GM12878 (cell line): ENCODE data around the gene SCYL1. TPM values are rescaled to one million over a fixed set of nuclear protein-coding genes. Genes with fewer than 3 reads are reported as not detected.

Source experiments
- ATAC-seq: fragments of 200-7000 bp; cut with Tn5 transposase; 3 replicates; pipeline ENCODE4 v1.9.1; 2020; ENCODE audit warnings: mild to moderate bottlenecking, moderate library complexity
- BruUV-seq: library from RNA; stranded (reverse); fragments of 400-500 nt; replicated peaks from 2 replicates; lab custom pipeline; 2021; lab: Mats Ljungman, UMichigan
- CTCF ChIA-PET: fragments of 300-600 bp; sonication (Branson Sonifier 250); formaldehyde crosslinking; extraction: SDS; loops from one replicate; lab custom pipeline; 2021; ENCODE audit warnings: inconsistent platforms; lab: Yijun Ruan, JAX
- POLR2A ChIA-PET: fragments of 350-600 bp; formaldehyde crosslinking; extraction: SDS; loops from one replicate; lab custom pipeline; 2021; ENCODE audit warnings: inconsistent platforms; lab: Charles Lee
- RAD21 ChIA-PET: fragments of 300-600 bp; sonication (Branson Sonifier 250); formaldehyde crosslinking; loops from one replicate; lab custom pipeline; 2023; ENCODE audit warnings: antibody characterized with exemption; ENCODE audit not compliant: unreplicated experiment; lab: Charles Lee
- SMC1A ChIA-PET: fragments of 300-600 bp; sonication (Branson Sonifier 250); formaldehyde crosslinking; loops from one replicate; lab custom pipeline; 2023; ENCODE audit not compliant: unreplicated experiment, uncharacterized antibody; lab: Charles Lee
- DNase-seq: peaks from one replicate; pipeline ENCODE4 v3.0.0-alpha.2; 2011; ENCODE audit warnings: low read depth, low spot score
- FAIRE-seq: peaks from 3 replicates; lab custom pipeline; 2011; peaks lifted over from hg19 to GRCh38; lab: Jason Lieb, UNC
- H2AFZ ChIP-seq: 2 replicates; pipeline ENCODE4 v1.6.0; 2011; ENCODE audit warnings: low read depth, low read length, control low read depth; ENCODE audit not compliant: control insufficient read depth
- H3K27ac ChIP-seq: 2 replicates; pipeline ENCODE4 v1.5.1; 2011; ENCODE audit warnings: control low read depth; ENCODE audit not compliant: control insufficient read depth, insufficient read depth
- H3K27me3 ChIP-seq, 2 experiments: replicated peaks in 1 of 2; 2 replicates each; pipeline versions ENCODE4 v1.6.0 to v1.6.1; 2011; ENCODE audit warnings: low read length in 1 of 2; ENCODE audit not compliant: control insufficient read depth in 2 of 2, insufficient read depth in 2 of 2
- H3K36me3 ChIP-seq, 2 experiments: 2 replicates each; pipeline ENCODE4 v1.5.1; 2011; ENCODE audit warnings: low read length in 1 of 2; ENCODE audit not compliant: control insufficient read depth in 2 of 2, insufficient read depth in 2 of 2
- H3K4me1 ChIP-seq: 2 replicates; pipeline ENCODE4 v1.6.1; 2011; ENCODE audit warnings: mild to moderate bottlenecking, low read length, moderate library complexity, mixed read lengths; ENCODE audit not compliant: control insufficient read depth, insufficient read depth
- H3K4me2 ChIP-seq: 2 replicates; pipeline ENCODE4 v1.6.0; 2011; ENCODE audit warnings: control low read depth; ENCODE audit not compliant: control insufficient read depth, insufficient read depth
- H3K4me3 ChIP-seq: fragments of 200-600 bp; sonication (generic); 2 replicates; pipeline ENCODE4 v1.5.1; 2016
- H3K79me2 ChIP-seq: 2 replicates; pipeline ENCODE4 v1.6.0; 2011; ENCODE audit warnings: low read length; ENCODE audit not compliant: control insufficient read depth, insufficient read depth
- H3K9ac ChIP-seq: 2 replicates; pipeline ENCODE4 v1.8.0; 2011; ENCODE audit warnings: low read length, control low read depth, mixed read lengths; ENCODE audit not compliant: control insufficient read depth, insufficient read depth
- H3K9me3 ChIP-seq: replicated peaks from 3 replicates; pipeline ENCODE4 v1.5.1; 2011; ENCODE audit warnings: mild to moderate bottlenecking, low read length; ENCODE audit not compliant: control insufficient read depth, insufficient read depth
- H4K20me1 ChIP-seq: 2 replicates; pipeline ENCODE4 v1.6.0; 2011; ENCODE audit not compliant: control insufficient read depth, insufficient read depth
- ATF7 ChIP-seq: fragments of 450-650 bp; IDR thresholded peaks from 2 replicates; pipeline ENCODE4 v1.6.1; 2016; ENCODE audit warnings: low read depth, mild to moderate bottlenecking
- EP300 ChIP-seq, 2 experiments: fragments of 150-350 bp in 1 of 2; IDR thresholded peaks; 2 replicates each; pipeline ENCODE4 v1.6.1; 2011 to 2012; ENCODE audit warnings: low read depth in 2 of 2, low read length in 2 of 2, borderline replicate concordance in 1 of 2, improper control_type of control experiment in 1 of 2, inconsistent platforms in 1 of 2; ENCODE audit not compliant: control insufficient read depth in 1 of 2
- GATAD2B ChIP-seq: fragments of 450-650 bp; conservative IDR thresholded peaks from 2 replicates; pipeline ENCODE4 v1.6.1; 2017; ENCODE audit warnings: low read depth, mild to moderate bottlenecking, moderate library complexity
- HDGF ChIP-seq: fragments of 450-650 bp; IDR thresholded peaks from 2 replicates; pipeline ENCODE4 v1.6.1; 2016; ENCODE audit warnings: antibody characterized with exemption
- IKZF2 ChIP-seq, 2 experiments: fragments of 450-650 bp; IDR thresholded peaks; 2 replicates each; pipeline ENCODE4 v1.6.1; 2017; ENCODE audit warnings: mild to moderate bottlenecking in 2 of 2, moderate library complexity in 2 of 2
- MEF2B ChIP-seq: fragments of 450-650 bp; IDR thresholded peaks from 2 replicates; pipeline ENCODE4 v1.6.1; 2018; ENCODE audit warnings: mild to moderate bottlenecking, moderate library complexity; ENCODE audit not compliant: partially characterized antibody, poor library complexity, severe bottlenecking
- MTA2 ChIP-seq: fragments of 450-650 bp; IDR thresholded peaks from 2 replicates; pipeline ENCODE4 v1.6.1; 2016; ENCODE audit warnings: low read depth, mild to moderate bottlenecking, moderate library complexity
- NR2C1 ChIP-seq: fragments of 450-650 bp; IDR thresholded peaks from 2 replicates; pipeline ENCODE4 v1.6.1; 2017; ENCODE audit warnings: antibody characterized with exemption, mild to moderate bottlenecking, moderate library complexity
- NR2F1 ChIP-seq: fragments of 450-650 bp; conservative IDR thresholded peaks from 2 replicates; pipeline ENCODE4 v1.6.1; 2017; ENCODE audit warnings: mild to moderate bottlenecking
- PAX8 ChIP-seq: fragments of 450-650 bp; IDR thresholded peaks from 2 replicates; pipeline ENCODE4 v1.6.1; 2017; ENCODE audit warnings: mild to moderate bottlenecking, moderate library complexity
- PRDM15 ChIP-seq: fragments of 450-650 bp; formaldehyde crosslinking; IDR thresholded peaks from 2 replicates; pipeline ENCODE4 v1.4.0; 2020; ENCODE audit warnings: mild to moderate bottlenecking, moderate library complexity
- RCOR1 ChIP-seq: conservative IDR thresholded peaks from 2 replicates; pipeline ENCODE4 v1.6.1; 2012; ENCODE audit warnings: low read depth, low read length, improper control_type of control experiment
- SPI1 ChIP-seq: IDR thresholded peaks from 2 replicates; pipeline ENCODE4 v1.6.1; 2011; ENCODE audit warnings: low read depth, mild to moderate bottlenecking, low read length, moderate library complexity, borderline replicate concordance; ENCODE audit not compliant: insufficient read depth
- TCF12 ChIP-seq: IDR thresholded peaks from 2 replicates; pipeline ENCODE4 v1.6.1; 2011; ENCODE audit warnings: low read depth, mild to moderate bottlenecking, low read length
- ZBTB40 ChIP-seq: fragments of 450-650 bp; IDR thresholded peaks from 2 replicates; pipeline ENCODE4 v1.6.1; 2016; ENCODE audit warnings: mild to moderate bottlenecking, moderate library complexity, borderline replicate concordance
- WGBS: methylation state at CpG from one replicate; pipeline ENCODE4 v1.1.6; 2016; ENCODE audit warnings: low lambda C conversion rate; ENCODE audit not compliant: insufficient replicate concordance, insufficient coverage; ENCODE audit errors: missing lambda C conversion rate; 5-methylcytosine and 5-hydroxymethylcytosine counted together
- in situ Hi-C: fragments of 300-500 bp; cut with MboI; formaldehyde crosslinking; loops from 9 replicates; pipeline ENCODE4 v1.14.3; 2018; ENCODE audit warnings: mixed read lengths
- intact Hi-C: fragments of 100-400 bp; cut with micrococcal nuclease; formaldehyde crosslinking; loops from one replicate; pipeline ENCODE4 v1.14.2; 2022; ENCODE audit not compliant: unreplicated experiment
- polyA plus RNA-seq, 11 experiments: library from polyadenylated mRNA; depleted of rRNA in 4 of 11; unstranded in 6 of 11; stranded (reverse) in 5 of 11; fragments of >200 nt; fragmentation: Nextera tagmentation in 4 of 11; fragmentation: Illumina TruSeq in 1 of 11; extraction: Ambion mirVana in 4 of 11; extraction: Trizol in 1 of 11; gene quantifications; 1 replicate in 1 of 11; 2 replicates in 10 of 11; pipeline versions ENCODE4 v1.2.1 to v1.2.3, GENCODE V29; 2011 to 2016; ENCODE audit warnings: inconsistent platforms in 2 of 11, missing spikeins in 2 of 11, low read depth in 1 of 11
- total RNA-seq, 4 experiments: library from RNA; depleted of rRNA in 3 of 4; stranded (reverse); fragments of >200 nt in 3 of 4; fragmentation: Illumina TruSeq in 1 of 4; extraction: Trizol in 1 of 4; gene quantifications; 2 replicates each; pipeline versions ENCODE4 v1.2.1 to v1.2.3, GENCODE V29; 2013 to 2021

Gene SCYL1
- total and polyA plus RNA-seq, 10 of the 15 experiments (the other 5 are each of a cell fraction or from before 2014, with no cell fraction given), result 0.80 to 82.7 (median 51.2) TPM

GRCh38 chr11:65498727-65498976 lies 26.2 kb upstream of the SCYL1 start:
- ATAC-seq (no peak), DNase-seq (no peak), FAIRE-seq (no peak)
- no TSS peak for BruUV-seq
- SMC1A ChIA-PET, result interaction anchor here (1.1 to 19.3 kb wide), 8 partner anchors 8 to 81 kb away, joined by 3 to 481 read pairs (median 41); partner anchors contain the start of gene NEAT1
- POLR2A ChIA-PET, result interaction anchor here (0.7 to 16.2 kb wide), 18 partner anchors 7 to 236 kb away, joined by 3 to 429 read pairs (median 8); partner anchors contain the start of genes NEAT1 and SIPA1
- Histone ChIP-seq H3K36me3 (peaks cover 0 to 12% of the 10 kb centered on the region in 2 experiments; a peak in 3 of 4 replicates), H4K20me1 (no peaks in the 10 kb centered on the region; the same call in none of the 2 replicates), H3K27me3 (no peaks in the 10 kb centered on the region), H3K9ac (peak overlapping the region; percentile 100), H3K4me2 (peak overlapping the region; percentile 93), H3K4me3 (peak overlapping the region; percentile 77), H2AFZ (peak overlapping the region; percentile 20; the same call in 1 of the 2 replicates), H3K27ac (peak overlapping the region; percentile 100), H3K4me1 (peaks cover 25% of the 10 kb centered on the region), H3K79me2 (peaks cover 94% of the 10 kb centered on the region), H3K9me3 (no peaks in the 10 kb centered on the region)
- CTCF ChIA-PET, result interaction anchor here (0.6 to 27.9 kb wide), 10 partner anchors 8 to 166 kb away, joined by 3 to 728 read pairs (median 10); partner anchors contain the start of gene NEAT1
- in situ Hi-C loops (no loop called here), intact Hi-C loops (loop anchor here (5.0 kb wide), 2 partner anchors 41 to 116 kb away; partner anchors contain the start of gene SLC25A45)
- RAD21 ChIA-PET, result interaction anchor here (0.8 to 14.2 kb wide), 14 partner anchors 9 to 136 kb away, joined by 3 to 282 read pairs (median 8); partner anchors contain the start of gene NEAT1
- under 1% methylated on average over 6 of the region's 6 CpGs for WGBS
- peak; percentile 81; the same call in 1 of the 2 replicates for TF ChIP-seq ATF7
- 0 out of 2 replicates have a peak, but pooled peaks have one; percentile 66 for TF ChIP-seq ZBTB40
- TF ChIP-seq SPI1, result 0 out of 2 replicates have a peak, but pooled peaks have one; percentile 0
- TF ChIP-seq MEF2B, result peak; percentile 92
- 0 out of 2 replicates have a peak, but pooled peaks have one; percentile 50 for TF ChIP-seq GATAD2B
- TF ChIP-seq HDGF, result no peak
- peak; percentile 89; the same call in 1 of the 2 replicates for TF ChIP-seq PAX8
- peak; percentile 17; the same call in 1 of the 2 replicates for TF ChIP-seq MTA2
- peak; percentile 53 for TF ChIP-seq NR2F1
- no peak for TF ChIP-seq TCF12
- TF ChIP-seq EP300 (IDR thresholded peaks at IDR 0.05; ENCODE audit: borderline replicate concordance in 1 of 2, control insufficient read depth in 1 of 2, low read depth in 2 of 2, low read length in 2 of 2), result peak in 1 of 2 experiments; percentile 44; a peak in 1 of 4 replicates
- TF ChIP-seq RCOR1, result no peak
- TF ChIP-seq NR2C1, result 0 out of 2 replicates have a peak, but pooled peaks have one; percentile 41
- no peak for TF ChIP-seq PRDM15
- TF ChIP-seq IKZF2 (IDR thresholded peaks at IDR 0.05), result peak in 1 of 2 experiments; percentile 81; a peak in 2 of 4 replicates
